GM12865 (cell line): ENCODE measurements around the gene ANO9.

Experiments
- DNase-seq: peaks from one replicate; pipeline ENCODE4 v3.0.0; 2010; ENCODE audit warnings: low read depth
- H3K4me3 ChIP-seq: 2 replicates; pipeline ENCODE4 v1.5.1; 2011; ENCODE audit warnings: mild to moderate bottlenecking, low read depth, low read length, control low read depth
- TF ChIP-seq, protein P1 (sequence below): IDR thresholded peaks from 2 replicates; pipeline ENCODE4 v1.5.1; 2011; ENCODE audit warnings: low read length, control low read depth, low read depth, inconsistent platforms; ENCODE audit not compliant: insufficient read depth; ENCODE audit errors: missing control alignments

The ANO9 gene

DNA sequence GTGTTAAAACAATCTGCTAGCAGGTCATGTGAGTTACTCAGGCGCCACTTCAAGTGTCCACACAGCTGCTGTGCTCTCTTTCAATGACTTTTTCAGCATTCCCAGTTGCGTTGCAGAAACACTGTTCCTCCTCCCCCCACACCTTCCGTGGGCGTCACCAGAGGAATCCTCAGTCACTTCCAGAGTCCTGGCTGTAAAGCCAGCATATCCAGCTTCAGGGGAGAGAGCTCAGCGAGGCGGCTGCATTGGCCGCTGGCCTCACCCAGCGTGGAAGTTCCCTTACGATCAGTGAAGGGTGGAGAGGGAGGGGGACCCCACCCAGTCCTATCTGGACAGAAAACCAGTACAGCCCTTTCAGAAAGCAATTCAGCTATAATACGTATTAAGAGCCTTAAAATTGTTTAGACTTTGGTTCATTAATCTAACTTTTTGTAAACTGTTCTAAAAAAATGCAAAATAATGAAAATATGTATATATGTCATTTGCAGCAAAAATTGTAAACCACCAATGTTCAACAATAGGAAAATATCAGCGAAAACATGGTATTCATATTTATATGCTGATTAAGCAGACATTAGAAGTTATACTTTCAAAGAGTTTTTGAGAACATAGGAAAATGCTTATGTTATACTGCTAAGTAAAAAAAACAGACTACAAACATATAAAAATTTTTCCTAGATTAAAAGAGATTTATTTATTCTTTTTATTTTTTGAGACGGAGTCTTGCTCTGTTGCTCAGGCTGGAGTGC, 2.8 kb upstream of the ANO9 start:
- H3K4me3 ChIP-seq, result no peak overlapping the region
- DNase-seq, result no peak
- TF ChIP-seq, protein P1, sequence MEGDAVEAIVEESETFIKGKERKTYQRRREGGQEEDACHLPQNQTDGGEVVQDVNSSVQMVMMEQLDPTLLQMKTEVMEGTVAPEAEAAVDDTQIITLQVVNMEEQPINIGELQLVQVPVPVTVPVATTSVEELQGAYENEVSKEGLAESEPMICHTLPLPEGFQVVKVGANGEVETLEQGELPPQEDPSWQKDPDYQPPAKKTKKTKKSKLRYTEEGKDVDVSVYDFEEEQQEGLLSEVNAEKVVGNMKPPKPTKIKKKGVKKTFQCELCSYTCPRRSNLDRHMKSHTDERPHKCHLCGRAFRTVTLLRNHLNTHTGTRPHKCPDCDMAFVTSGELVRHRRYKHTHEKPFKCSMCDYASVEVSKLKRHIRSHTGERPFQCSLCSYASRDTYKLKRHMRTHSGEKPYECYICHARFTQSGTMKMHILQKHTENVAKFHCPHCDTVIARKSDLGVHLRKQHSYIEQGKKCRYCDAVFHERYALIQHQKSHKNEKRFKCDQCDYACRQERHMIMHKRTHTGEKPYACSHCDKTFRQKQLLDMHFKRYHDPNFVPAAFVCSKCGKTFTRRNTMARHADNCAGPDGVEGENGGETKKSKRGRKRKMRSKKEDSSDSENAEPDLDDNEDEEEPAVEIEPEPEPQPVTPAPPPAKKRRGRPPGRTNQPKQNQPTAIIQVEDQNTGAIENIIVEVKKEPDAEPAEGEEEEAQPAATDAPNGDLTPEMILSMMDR, result no peak

DNA sequence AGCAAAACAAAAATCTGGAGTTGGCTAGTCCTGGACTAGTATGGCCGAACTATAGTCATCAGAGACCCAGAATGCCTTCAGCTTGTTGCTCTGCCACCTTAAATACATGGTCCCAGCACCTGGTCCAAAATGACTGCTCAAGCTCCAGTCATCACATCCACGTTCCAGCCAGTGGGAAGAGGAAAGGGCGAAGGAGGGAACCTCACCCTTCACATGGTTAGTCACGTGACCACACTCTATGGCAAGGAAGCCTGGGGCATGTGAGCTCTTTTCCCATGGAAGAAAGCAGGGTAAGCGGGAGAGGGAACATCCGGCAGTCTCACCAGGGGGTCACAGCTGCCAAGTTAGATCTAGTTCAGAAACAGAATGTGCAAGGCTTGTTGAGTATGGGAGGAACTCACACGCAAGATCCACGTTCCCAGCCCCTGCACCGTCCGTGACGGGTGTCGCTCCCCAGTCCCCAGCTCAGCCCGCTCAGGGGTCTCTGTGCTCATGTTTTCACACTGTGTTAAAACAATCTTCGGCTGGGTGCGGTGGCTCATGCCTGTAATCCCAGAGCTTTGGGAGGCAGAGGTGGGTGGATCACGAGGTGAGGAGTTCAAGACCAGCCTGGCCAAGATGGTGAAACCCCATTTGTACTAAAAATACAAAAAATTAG, 1.9 kb upstream of the ANO9 start:
- H3K4me3 ChIP-seq, result no peak overlapping the region
- DNase-seq, result no peak
- TF ChIP-seq, protein P1, result no peak

DNA sequence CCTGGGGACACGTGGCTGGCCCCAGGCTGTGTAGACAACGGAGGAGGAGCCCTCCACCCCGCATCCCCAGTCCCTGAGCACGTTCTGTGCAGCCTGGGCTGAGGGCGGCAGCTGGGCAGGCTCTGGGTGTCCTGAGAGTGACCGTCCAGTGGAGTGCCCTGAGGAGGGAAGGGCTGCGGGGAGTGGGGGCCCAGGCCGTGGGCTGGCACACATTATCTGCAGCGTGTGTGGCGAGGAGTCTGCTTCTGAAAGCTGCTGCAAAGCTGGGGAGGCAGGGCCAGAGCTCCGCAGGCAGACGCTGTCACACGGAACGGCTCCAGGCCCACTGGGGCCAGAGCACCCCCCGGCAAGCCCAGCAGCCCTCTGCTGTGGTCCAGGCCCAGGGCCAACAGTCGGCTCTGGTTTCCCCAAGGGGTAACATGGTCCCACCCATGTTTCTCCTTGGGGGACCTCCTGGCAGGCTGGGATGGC, 835 bp upstream of the ANO9 start:
- no peak for DNase-seq
- H3K4me3 ChIP-seq, result no peak overlapping the region
- TF ChIP-seq, protein P1, result no peak

DNA sequence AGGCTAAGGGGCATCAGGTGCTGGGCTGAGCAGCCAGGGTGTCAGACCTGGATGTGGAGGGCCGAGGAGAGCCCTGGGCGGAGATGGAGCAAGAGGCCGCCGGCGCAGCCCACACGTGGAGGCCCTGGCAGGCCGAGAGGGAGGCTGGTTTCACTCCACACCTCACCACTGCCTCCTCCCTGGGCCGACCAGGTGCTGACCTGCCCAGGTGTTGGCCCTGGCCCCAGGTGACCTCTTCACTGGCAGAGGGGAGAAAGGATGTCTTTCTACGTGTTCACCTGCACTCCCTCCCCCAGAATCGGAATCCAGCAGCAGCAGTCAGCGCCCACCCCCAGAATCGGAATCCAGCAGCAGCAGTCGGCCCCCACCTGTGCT, 781 bp downstream of the ANO9 start:
- TF ChIP-seq, protein P1, result no peak
- no peak for DNase-seq
- peak overlapping the region; percentile 79 for H3K4me3 ChIP-seq

DNA sequence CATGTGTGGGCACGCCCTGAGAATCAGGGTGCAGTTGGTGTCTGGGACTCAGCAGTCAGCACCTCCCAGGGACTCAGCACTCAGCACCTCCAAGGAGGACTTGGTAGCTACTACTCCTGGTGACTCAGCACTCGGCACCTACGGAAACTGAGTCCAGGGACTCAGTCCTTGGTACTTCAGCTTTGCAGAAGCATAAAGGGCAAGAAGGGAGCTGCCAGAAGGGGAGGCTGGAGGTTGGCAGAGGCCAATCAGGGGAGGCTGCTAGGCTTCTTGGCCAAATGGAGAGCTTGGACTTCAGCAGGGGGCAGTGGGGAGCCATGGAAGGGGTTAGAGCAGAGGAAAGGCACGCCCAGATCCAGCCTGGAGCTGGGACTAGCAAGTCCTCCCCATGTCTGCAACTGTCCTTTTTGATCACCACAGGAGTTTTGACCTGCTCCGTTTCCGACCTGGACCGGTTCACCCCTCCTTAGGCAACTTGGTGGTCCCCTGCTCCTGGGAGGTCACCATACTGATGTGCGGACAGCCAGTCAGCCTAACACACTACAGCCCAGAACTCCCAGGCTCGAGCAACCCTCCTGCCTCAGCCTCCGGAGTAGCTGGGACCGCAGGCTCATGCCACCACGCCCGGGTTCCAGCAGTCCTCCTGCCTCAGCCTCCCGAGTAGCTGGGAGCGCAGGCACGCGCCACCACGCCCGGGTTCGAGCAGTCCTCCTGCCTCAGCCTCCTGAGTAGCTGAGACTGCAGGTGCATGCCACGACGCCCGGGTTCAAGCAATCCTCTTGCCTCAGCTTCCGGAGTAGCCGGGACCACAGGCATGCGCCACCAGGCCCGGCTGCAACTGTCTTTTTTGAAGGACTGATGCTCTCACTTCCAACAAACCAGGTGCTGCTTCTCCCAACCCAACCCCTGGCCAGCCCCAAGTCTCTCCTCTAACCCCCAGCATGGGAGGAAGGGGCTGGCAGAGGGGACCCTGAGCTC, 1.5 kb downstream of the ANO9 start:
- peak; percentile 44 for DNase-seq
- TF ChIP-seq, protein P1, result peak; percentile 17
- H3K4me3 ChIP-seq, result peak overlapping the region; percentile 79

DNA sequence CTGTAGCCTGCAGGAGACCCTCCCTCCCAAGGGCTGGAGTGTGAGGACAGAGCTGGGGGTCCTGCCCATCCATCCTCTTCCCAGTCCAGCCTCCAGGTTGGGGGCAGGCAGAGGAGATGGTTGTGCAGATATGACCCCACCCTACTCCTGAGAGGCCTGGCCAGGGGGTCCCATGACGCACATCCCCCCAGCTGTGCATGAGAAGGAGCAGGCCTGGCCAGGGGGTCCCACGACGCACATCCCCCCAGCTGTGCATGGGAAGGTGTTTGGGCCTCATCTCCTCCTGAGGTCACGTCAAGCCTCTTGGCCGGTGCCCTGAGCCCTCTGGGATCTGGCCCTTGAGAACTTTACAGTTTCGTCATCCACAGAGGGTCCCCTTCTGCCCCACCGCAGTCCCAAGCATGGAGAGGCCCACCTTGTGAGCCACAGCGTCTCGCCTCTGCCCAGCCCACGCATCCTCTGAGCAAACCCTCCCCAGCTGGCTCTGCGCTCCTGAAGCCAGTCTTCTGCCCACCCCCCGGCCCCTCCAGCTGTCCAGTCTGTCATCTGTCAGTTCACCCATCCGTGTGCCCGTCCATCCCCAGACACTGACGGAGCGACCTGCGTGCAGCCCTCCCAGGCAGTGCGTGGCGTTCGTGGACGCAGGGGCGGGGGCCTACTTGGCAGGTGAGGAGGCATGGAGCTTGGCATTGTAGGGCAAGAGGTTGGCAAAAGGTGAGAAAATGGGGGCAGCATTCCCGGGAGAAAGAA, 2.3 kb downstream of the ANO9 start:
- DNase-seq, result no peak
- no peak overlapping the region for H3K4me3 ChIP-seq
- TF ChIP-seq, protein P1, result no peak
